ENCODE data around the gene STK32B.

STK32B gene

DNA sequence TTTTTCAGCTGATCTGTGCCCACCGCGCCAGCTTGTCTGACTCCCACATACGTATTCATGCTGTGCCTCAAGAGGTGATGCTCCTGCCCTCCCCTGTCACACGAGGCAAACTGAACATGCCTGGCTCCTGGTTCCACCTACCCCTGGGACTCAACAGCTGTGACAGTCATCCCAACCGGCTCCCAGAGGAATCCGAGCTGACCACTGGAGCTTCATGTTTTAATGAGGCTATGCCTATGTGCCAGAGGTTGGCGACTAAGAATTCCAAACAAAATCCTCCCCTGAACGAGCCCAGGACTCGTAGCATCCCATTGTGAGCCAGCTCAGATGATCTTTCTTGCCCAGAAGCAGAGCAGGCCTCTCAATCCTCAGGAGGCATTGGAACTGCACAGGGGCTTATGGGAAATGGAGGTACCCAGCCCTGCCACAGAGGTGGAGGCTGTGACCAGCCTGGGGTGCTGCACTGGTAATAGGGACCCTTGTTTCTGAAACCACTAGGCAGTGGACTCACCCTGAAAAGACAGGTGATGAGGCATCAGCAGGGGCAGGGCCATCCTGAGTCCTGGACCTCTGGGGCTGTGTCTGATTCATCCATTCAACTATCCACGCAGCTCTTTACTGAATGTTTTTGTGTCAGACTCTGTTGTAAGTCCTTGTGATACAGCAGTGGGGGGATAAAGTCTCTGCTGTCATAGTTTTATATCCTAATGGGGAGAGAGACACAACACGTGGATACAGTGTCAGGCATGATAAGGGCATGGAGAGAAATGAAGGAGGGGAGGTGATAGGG lies 332.1 kb downstream of the STK32B start:
- no peak for DNase-seq
- TF ChIP-seq GATA1 (IDR thresholded peaks at IDR 0.05; ENCODE audit: low read depth, low read length), result no peak
- no peak for TF ChIP-seq POLR2A (IDR thresholded peaks at IDR 0.05; ENCODE audit: low read length)

DNA sequence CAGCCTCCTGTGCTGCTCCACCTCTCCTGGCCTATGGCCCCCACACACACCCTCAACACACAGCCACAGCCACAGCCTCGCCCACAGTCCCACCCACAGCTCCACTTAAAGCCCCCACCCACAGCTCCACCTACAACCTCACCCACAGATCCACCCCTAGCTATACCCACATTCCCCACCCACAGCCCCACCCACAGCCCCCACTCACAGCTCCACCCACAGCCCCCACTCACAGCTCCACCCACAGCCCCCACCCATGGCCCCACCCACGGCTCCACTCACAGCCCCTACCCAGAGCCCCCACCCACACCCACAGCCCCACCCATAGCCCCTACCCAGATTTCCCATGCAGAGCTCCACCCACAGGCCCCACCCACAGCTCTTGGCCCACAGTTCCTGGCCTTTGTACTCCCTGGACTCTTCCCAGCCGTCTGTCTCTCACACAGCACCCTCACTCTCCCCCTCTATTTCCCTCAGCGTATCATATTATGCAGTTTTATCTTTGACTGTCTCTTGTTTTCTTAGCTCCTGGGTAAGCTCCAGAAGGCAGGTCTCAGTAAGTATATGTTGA lies 334.5 kb downstream of the STK32B start:
- TF ChIP-seq POLR2A (IDR thresholded peaks at IDR 0.05; ENCODE audit: low read length) (no peak), GATA1 (IDR thresholded peaks at IDR 0.05; ENCODE audit: low read depth, low read length) (no peak)
- DNase-seq, result no peak

DNA sequence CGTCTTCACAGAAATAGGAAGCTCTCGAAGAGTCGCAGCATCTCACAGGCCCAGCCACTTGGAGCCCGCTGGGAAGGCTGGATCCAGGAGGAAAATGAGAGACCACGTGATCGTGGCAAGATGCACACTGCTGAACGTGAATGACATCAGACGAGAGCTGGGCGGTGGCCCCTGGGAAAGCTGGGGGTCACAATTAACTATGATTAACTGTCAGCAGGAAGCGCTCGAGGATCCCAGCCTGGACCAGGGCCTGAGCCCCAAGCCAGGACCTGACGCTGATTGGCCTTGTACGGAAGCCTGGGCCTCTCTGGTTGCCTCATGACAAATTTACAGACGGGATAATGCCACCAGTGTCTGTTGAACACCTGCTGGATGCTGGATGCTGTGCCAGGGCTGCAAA lies 335.6 kb downstream of the STK32B start:
- TF ChIP-seq GATA1 (IDR thresholded peaks at IDR 0.05; ENCODE audit: low read depth, low read length), result no peak
- TF ChIP-seq POLR2A (IDR thresholded peaks at IDR 0.05; ENCODE audit: low read length), result no peak
- no peak for DNase-seq

DNA sequence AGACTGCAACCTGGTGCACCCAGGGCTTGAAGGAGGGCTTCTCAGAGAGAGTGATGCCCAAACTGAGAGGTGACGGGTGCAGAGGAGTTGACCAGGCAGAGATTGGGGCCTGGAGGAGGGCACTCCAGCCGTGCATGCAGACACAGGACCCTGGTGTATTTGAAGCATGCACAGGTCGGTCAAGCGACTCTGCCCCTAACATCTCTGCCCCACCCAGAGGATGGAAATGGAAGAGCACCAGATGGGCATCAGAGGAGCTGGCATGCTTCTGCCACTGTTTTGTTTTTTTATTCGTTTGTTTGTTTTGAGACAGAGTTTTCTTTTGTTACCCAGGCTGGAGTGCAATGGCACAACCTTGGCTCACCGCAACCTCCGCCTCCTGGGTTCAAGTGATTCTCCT lies 336.2 kb downstream of the STK32B start:
- TF ChIP-seq GATA1 (IDR thresholded peaks at IDR 0.05; ENCODE audit: low read depth, low read length), result no peak
- no peak for TF ChIP-seq POLR2A (IDR thresholded peaks at IDR 0.05; ENCODE audit: low read length)
- DNase-seq, result no peak

DNA sequence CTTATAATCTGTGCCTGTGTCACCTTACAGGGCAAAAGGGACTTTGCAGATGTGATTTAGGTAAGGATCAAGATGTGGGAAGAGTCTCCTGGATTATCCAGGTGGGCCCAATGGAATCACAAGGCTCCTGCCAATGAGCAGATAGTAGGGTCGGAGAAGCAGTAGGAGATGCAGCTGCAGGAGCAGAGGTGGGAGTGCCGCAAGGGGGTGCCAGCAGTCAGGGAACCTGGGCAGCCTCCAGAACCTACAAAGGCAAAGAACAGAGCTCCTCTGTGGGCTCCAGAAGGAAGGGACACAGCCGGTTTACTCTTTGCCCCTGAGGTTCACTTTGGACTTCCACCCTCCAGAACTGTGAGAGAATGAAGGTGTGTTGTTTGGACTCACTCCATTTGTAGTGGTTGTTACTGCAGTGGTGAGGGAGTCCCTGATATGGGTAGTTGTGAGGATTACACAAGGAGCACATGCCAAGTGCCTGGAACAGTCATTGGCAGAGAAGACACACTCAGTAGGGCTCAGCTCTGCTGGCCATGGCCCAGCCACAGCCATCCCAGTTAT lies 338.6 kb downstream of the STK32B start:
- DNase-seq, result no peak
- TF ChIP-seq GATA1 (IDR thresholded peaks at IDR 0.05; ENCODE audit: low read depth, low read length) (no peak), POLR2A (IDR thresholded peaks at IDR 0.05; ENCODE audit: low read length) (no peak)

GRCh38 chr4:5391492-5391891 lies 340.2 kb downstream of the STK32B start:
- no peak for TF ChIP-seq GATA1 (IDR thresholded peaks at IDR 0.05; ENCODE audit: low read depth, low read length)
- TF ChIP-seq POLR2A (IDR thresholded peaks at IDR 0.05; ENCODE audit: low read length), result no peak
- DNase-seq, result no peak

DNA sequence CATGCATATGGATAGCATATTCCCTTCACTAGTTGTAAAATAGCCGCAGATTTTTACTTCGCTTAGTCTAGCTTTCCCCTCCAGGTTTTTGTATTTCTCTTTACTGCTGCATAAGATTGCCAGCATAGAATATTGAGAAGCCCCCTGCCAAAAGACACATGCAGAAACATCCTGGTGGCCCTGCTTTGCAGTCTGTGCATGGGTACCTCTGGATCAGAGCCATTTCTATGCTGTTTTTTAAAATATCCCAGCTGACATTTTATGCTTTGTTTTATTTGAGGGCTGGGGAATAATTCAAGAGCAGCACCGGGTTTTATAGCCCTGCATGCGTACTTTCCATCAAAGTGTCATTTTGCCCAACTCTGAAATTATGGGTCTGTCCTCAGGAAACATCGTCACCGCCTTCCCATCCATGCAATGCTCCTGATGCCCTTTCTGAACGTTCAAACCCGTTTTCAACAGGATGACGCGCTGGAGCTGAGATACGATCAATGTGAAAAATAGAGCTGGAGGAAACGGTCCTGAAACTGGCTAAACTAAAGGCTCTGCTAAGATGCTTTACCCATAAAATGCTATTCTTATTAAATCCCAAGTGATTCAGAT lies 342.7 kb downstream of the STK32B start:
- TF ChIP-seq GATA1 (IDR thresholded peaks at IDR 0.05; ENCODE audit: low read depth, low read length) (no peak), POLR2A (IDR thresholded peaks at IDR 0.05; ENCODE audit: low read length) (no peak)
- DNase-seq, result no peak

DNA sequence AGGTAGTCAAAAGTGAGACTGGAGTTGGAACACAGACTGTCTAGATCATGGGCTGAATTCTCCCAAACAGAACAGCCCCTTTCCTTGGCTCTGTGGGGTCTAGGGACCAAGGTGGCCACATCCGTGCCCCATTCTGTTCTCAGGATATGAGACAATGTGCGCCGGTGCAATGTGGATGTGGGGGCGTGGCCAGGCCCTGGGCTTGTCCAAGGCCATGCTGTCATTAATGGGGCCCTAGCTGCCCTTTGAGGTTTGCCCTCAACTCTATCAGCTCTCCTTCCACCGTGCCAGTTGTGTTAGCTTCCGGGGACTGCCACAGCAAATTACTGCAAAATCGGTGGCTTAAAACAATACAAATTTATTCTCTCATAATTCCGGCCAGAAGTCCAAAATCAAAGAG lies 344.5 kb downstream of the STK32B start:
- no peak for DNase-seq
- TF ChIP-seq GATA1 (IDR thresholded peaks at IDR 0.05; ENCODE audit: low read depth, low read length) (no peak), POLR2A (IDR thresholded peaks at IDR 0.05; ENCODE audit: low read length) (no peak)

- no peak for DNase-seq
- TF ChIP-seq POLR2A (IDR thresholded peaks at IDR 0.05; ENCODE audit: low read length) (no peak), GATA1 (IDR thresholded peaks at IDR 0.05; ENCODE audit: low read depth, low read length) (no peak)
Observed at GRCh38 chr4:5398056-5398455, 346.8 kb downstream of the STK32B start.

DNA sequence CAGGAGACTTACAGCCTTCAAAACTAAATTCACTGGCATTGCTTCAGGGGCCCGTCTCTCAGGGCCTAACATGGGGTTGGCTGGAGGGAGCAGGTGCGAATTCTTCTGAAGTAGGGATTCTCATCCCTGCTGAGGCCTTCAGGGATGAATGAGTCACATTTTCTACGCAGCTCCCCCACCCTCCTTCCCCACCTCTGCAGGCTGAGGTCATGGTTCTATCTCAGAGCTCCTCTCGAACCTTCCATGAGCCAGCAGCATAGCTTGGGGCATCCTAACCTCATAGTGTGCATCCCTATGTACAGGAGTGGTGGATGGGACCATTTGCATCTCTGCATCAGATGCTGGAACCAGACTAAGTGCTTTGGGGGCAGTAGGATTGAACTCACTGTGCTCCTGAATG lies 347.8 kb downstream of the STK32B start:
- DNase-seq, result no peak
- TF ChIP-seq GATA1 (IDR thresholded peaks at IDR 0.05; ENCODE audit: low read depth, low read length), result no peak
- TF ChIP-seq POLR2A (IDR thresholded peaks at IDR 0.05; ENCODE audit: low read length), result no peak

GRCh38 chr4:5399790-5400421 lies 348.6 kb downstream of the STK32B start:
- TF ChIP-seq GATA1 (IDR thresholded peaks at IDR 0.05; ENCODE audit: low read depth, low read length) (no peak), POLR2A (IDR thresholded peaks at IDR 0.05; ENCODE audit: low read length) (no peak)
- peak; percentile 17 to 28 for DNase-seq

GRCh38 chr4:5403746-5404497 lies 352.6 kb downstream of the STK32B start:
- DNase-seq, result no peak
- TF ChIP-seq POLR2A (IDR thresholded peaks at IDR 0.05; ENCODE audit: low read length) (no peak), GATA1 (IDR thresholded peaks at IDR 0.05; ENCODE audit: low read depth, low read length) (no peak)

DNA sequence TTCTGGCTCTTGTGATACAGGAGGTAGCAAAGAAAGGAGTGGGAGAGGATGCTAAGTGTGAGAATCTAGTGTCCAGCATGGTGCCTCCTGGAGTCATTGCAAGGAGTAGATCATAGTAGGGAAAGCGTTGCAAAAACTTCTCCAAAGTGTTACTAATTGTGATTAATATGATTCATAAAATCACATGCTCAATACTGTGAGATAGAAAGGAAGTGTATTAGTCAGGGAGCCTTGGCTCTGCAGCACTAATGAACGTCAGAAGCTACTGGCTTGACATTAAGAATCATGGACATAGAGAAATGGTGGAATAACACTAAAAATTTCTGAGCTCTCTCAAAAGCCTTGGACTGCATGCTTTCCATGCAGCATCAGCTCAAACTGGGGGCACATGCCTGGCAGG lies 358.0 kb downstream of the STK32B start:
- no peak for DNase-seq

More for the DNA sequence above, 358.0 kb downstream of the STK32B start:
- TF ChIP-seq GATA1 (IDR thresholded peaks at IDR 0.05; ENCODE audit: low read depth, low read length), result no peak
- TF ChIP-seq POLR2A (IDR thresholded peaks at IDR 0.05; ENCODE audit: low read length), result no peak
